Lower leg skin (tissue), 3 donors: ENCODE data around the gene MGMT.

Experiments used
- CTCF ChIP-seq, 3 donors: fragments of 450-650 bp; IDR thresholded peaks; one replicate each; pipeline ENCODE4 v1.5.1; 2016; ENCODE audit warnings: antibody characterized with exemption in 3 of 3, mild to moderate bottlenecking in 3 of 3, moderate library complexity in 2 of 3
- POLR2A ChIP-seq, 2 donors: fragments of 450-650 bp; IDR thresholded peaks; one replicate each; pipeline ENCODE4 v1.6.1; 2016 to 2017; ENCODE audit warnings: antibody characterized with exemption in 2 of 2, mild to moderate bottlenecking in 1 of 2, moderate library complexity in 1 of 2

GRCh38 chr10:129694691-129695243, 227.7 kb downstream of the MGMT start:
- no peak for TF ChIP-seq CTCF (IDR thresholded peaks at IDR 0.05)
- TF ChIP-seq POLR2A (IDR thresholded peaks at IDR 0.05): no peak
